OCI-LY3 (cell line): ENCODE results near the gene ATP8A2.

Source experiments
- H2AFZ ChIP-seq: fragments of 200-600, 300-600 bp; shearing (Covaris generic); 2 replicates; pipeline ENCODE4 v1.6.0; 2014; ENCODE audit warnings: antibody characterized with exemption, low read depth, low read length
- H3K27ac ChIP-seq: fragments of 200-600, 300-600 bp; sonication (generic); 2 replicates; pipeline ENCODE4 v1.5.1; 2014; ENCODE audit warnings: mild to moderate bottlenecking, low read length, moderate library complexity, mixed read lengths
- H3K27me3 ChIP-seq: fragments of 200-600, 300-600 bp; sonication (generic); 2 replicates; pipeline ENCODE4 v1.6.1; 2014; ENCODE audit warnings: low read depth, low read length, mixed read lengths
- H3K36me3 ChIP-seq: fragments of 200-600, 300-600 bp; sonication (generic); replicated peaks from 2 replicates; pipeline ENCODE3; 2014; ENCODE audit warnings: low read depth, low read length, mixed read lengths
- H3K4me1 ChIP-seq: fragments of 300-600, 200-600 bp; sonication (generic); 2 replicates; pipeline ENCODE4 v1.6.1; 2014; ENCODE audit warnings: low read length, mixed read lengths
- H3K4me2 ChIP-seq: fragments of 200-600, 300-600 bp; sonication (generic); 2 replicates; pipeline ENCODE4 v1.6.1; 2014; ENCODE audit warnings: low read length, mixed read lengths
- H3K4me3 ChIP-seq: fragments of 300-600, 200-600 bp; sonication (generic); 2 replicates; pipeline ENCODE4 v1.5.1; 2014; ENCODE audit warnings: antibody characterized with exemption, mild to moderate bottlenecking, low read length, moderate library complexity
- H3K79me2 ChIP-seq: fragments of 300-600, 200-600 bp; shearing (Covaris generic); 2 replicates; pipeline ENCODE4 v1.6.1; 2014; ENCODE audit warnings: mild to moderate bottlenecking, low read length, mixed read lengths
- H3K9ac ChIP-seq: fragments of 300-600, 200-600 bp; shearing (Covaris generic); 2 replicates; pipeline ENCODE4 v1.6.0; 2014; ENCODE audit warnings: mild to moderate bottlenecking, low read length, moderate library complexity
- H3K9me3 ChIP-seq: fragments of 200-600, 300-600 bp; shearing (Covaris generic); 2 replicates; pipeline ENCODE4 v1.6.1; 2014; ENCODE audit warnings: low read length, mixed read lengths; ENCODE audit not compliant: insufficient read depth
- H4K20me1 ChIP-seq: fragments of 200-600, 300-600 bp; sonication (generic); 2 replicates; pipeline ENCODE4 v1.6.1; 2016; ENCODE audit warnings: low read length, mixed read lengths; ENCODE audit not compliant: insufficient read depth
- CTCF ChIP-seq: fragments of 200-600, 300-600 bp; sonication (generic); IDR thresholded peaks from 2 replicates; pipeline ENCODE4 v1.5.1; 2014; ENCODE audit warnings: antibody characterized with exemption, low read length, low read depth
- EZH2phosphoT487 ChIP-seq: fragments of 200-600 bp; shearing (Covaris generic); IDR thresholded peaks from 2 replicates; pipeline ENCODE4 v1.6.1; 2018; ENCODE audit warnings: antibody characterized with exemption, mixed run types, low read depth

ATP8A2 gene

GRCh38 chr13:25733696-25734435 is 362.1 kb downstream of the ATP8A2 start:
- Histone ChIP-seq H3K4me2 (no peak overlapping the region), H3K27ac (no peak overlapping the region), H3K27me3 (peaks cover 13% of the 10 kb centered on the region), H3K4me1 (no peaks in the 10 kb centered on the region), H3K4me3 (no peak overlapping the region), H3K9ac (no peak overlapping the region), H3K9me3 (no peaks in the 10 kb centered on the region), H3K36me3 (no peaks in the 10 kb centered on the region), H4K20me1 (no peaks in the 10 kb centered on the region), H2AFZ (no peak overlapping the region), H3K79me2 (no peaks in the 10 kb centered on the region)
- TF ChIP-seq EZH2phosphoT487: no peak
- no peak for TF ChIP-seq CTCF

- Histone ChIP-seq H3K9ac (no peak overlapping the region), H3K9me3 (0 out of 2 replicates have a peak, but pooled peaks cover 2% of the 10 kb centered on the region), H3K27ac (no peak overlapping the region), H3K36me3 (no peaks in the 10 kb centered on the region), H3K4me3 (no peak overlapping the region), H3K4me1 (no peaks in the 10 kb centered on the region), H3K79me2 (no peaks in the 10 kb centered on the region), H4K20me1 (no peaks in the 10 kb centered on the region), H3K27me3 (no peaks in the 10 kb centered on the region), H2AFZ (no peak overlapping the region), H3K4me2 (no peak overlapping the region)
- no peak for TF ChIP-seq EZH2phosphoT487
- no peak for TF ChIP-seq CTCF
These were observed 366.8 kb downstream of the ATP8A2 start for GRCh38 chr13:25738342-25739196.

DNA sequence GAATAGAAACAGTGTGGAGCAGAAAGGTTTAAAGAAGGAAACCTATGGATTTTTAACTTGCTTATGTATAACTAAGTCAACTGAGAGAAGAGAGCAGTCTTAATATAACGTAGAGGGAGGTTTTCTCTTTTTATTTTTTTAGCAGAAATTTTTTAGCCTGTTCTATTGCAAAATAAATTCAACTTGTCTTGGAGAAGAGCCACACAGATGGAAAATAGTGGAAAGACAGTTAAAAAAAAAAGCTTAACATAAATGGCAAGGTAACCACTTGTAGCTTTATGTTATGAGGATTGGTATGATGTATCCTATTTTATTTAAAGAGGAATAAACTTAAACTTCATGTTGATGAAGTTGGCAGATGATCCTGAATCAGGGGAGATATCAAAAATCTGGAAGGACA is 367.6 kb downstream of the ATP8A2 start:
- H3K36me3 ChIP-seq: no peaks in the 10 kb centered on the region
- H3K79me2 ChIP-seq: no peaks in the 10 kb centered on the region
- 0 out of 2 replicates have a peak, but pooled peaks cover 2% of the 10 kb centered on the region for H3K9me3 ChIP-seq
- H3K4me2 ChIP-seq: no peak overlapping the region
- no peak overlapping the region for H3K9ac ChIP-seq
- H3K4me1 ChIP-seq: no peaks in the 10 kb centered on the region
- no peak overlapping the region for H2AFZ ChIP-seq
- no peaks in the 10 kb centered on the region for H3K27me3 ChIP-seq
- TF ChIP-seq CTCF (no peak), EZH2phosphoT487 (no peak)
- H4K20me1 ChIP-seq: no peaks in the 10 kb centered on the region
- no peak overlapping the region for H3K4me3 ChIP-seq
- H3K27ac ChIP-seq: no peak overlapping the region

DNA sequence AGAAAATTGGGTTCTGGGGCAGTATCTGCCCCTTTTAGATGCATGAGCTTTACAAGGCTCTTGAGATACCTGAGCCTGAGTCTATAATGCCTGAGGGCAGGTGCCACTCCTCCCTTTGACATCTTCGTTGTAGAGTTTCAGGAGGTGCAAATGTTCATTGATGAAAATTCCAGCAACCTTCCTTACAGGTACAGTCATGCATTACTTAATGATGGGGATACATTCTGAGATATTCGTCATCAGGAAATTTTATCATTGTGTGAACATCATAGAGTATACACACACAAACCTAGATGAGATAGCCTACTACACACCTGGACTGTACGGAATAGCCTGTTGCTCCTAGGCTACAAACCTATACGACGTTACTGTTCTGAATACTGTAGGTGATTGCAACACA is 370.0 kb downstream of the ATP8A2 start:
- Histone ChIP-seq H3K79me2 (no peaks in the 10 kb centered on the region), H3K9me3 (0 out of 2 replicates have a peak, but pooled peaks cover 2% of the 10 kb centered on the region), H3K36me3 (no peaks in the 10 kb centered on the region), H2AFZ (no peak overlapping the region), H3K9ac (no peak overlapping the region), H3K4me1 (no peaks in the 10 kb centered on the region), H4K20me1 (no peaks in the 10 kb centered on the region), H3K4me3 (no peak overlapping the region), H3K27me3 (no peaks in the 10 kb centered on the region), H3K27ac (no peak overlapping the region), H3K4me2 (no peak overlapping the region)
- TF ChIP-seq CTCF (no peak), EZH2phosphoT487 (no peak)
